ENCODE measurements around the gene MUC2.

MUC2 gene

DNA sequence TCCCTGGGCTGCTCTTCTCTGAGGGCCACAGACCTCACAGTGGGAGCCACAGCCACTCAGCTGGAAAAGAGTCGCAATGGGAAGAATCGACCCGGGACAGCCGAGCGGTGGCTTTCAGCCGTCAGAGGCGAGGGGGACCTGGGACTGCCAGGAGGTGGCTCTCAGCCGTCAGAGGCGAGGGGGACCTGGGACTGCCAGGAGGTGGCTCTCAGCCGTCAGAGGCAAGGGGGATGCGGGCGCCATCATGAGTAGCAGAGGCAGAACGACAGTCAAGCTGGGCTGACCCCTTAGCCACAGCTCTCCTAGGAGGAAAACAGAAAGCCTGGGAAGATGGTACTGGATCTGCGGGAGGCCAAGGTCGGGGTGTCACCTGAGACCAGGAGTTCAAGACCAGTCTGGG is 14.9 kb upstream of the MUC2 start:
- no peak for DNase-seq (ENCODE audit: low read depth, low spot score)
- TF ChIP-seq, protein P1, sequence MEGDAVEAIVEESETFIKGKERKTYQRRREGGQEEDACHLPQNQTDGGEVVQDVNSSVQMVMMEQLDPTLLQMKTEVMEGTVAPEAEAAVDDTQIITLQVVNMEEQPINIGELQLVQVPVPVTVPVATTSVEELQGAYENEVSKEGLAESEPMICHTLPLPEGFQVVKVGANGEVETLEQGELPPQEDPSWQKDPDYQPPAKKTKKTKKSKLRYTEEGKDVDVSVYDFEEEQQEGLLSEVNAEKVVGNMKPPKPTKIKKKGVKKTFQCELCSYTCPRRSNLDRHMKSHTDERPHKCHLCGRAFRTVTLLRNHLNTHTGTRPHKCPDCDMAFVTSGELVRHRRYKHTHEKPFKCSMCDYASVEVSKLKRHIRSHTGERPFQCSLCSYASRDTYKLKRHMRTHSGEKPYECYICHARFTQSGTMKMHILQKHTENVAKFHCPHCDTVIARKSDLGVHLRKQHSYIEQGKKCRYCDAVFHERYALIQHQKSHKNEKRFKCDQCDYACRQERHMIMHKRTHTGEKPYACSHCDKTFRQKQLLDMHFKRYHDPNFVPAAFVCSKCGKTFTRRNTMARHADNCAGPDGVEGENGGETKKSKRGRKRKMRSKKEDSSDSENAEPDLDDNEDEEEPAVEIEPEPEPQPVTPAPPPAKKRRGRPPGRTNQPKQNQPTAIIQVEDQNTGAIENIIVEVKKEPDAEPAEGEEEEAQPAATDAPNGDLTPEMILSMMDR (IDR thresholded peaks at IDR 0.05; ENCODE audit: insufficient read depth, low read length, missing control alignments) = no peak
- ChIA-PET CTCF (no interaction called here), POLR2A (no interaction called here)
- no peak overlapping the region for H3K4me3 ChIP-seq (ENCODE audit: low read depth, low read length)

DNA sequence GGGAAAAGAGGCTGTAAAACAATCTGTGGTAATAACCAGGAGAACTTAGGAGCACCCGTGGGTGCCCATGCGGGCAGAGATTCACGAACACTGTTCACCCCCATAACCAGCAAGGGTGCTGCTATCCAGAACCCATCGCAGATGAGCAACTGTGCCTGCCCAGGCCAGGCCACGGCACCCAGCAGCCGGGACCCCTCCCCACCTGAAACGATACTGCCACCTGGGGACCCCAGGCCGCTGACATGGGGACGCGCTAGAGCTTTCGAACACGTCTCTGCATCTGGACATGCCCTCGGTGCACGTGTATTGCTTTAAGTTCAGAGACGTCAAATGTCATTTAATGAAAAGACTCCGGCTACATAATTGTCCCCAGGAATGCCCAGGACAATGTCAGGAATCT is 14.3 kb upstream of the MUC2 start:
- TF ChIP-seq, protein P1 (IDR thresholded peaks at IDR 0.05; ENCODE audit: insufficient read depth, low read length, missing control alignments) = no peak
- ChIA-PET POLR2A (no interaction called here), CTCF (no interaction called here)
- DNase-seq (ENCODE audit: low read depth, low spot score) = no peak
- no peak overlapping the region for H3K4me3 ChIP-seq (ENCODE audit: low read depth, low read length)

DNA sequence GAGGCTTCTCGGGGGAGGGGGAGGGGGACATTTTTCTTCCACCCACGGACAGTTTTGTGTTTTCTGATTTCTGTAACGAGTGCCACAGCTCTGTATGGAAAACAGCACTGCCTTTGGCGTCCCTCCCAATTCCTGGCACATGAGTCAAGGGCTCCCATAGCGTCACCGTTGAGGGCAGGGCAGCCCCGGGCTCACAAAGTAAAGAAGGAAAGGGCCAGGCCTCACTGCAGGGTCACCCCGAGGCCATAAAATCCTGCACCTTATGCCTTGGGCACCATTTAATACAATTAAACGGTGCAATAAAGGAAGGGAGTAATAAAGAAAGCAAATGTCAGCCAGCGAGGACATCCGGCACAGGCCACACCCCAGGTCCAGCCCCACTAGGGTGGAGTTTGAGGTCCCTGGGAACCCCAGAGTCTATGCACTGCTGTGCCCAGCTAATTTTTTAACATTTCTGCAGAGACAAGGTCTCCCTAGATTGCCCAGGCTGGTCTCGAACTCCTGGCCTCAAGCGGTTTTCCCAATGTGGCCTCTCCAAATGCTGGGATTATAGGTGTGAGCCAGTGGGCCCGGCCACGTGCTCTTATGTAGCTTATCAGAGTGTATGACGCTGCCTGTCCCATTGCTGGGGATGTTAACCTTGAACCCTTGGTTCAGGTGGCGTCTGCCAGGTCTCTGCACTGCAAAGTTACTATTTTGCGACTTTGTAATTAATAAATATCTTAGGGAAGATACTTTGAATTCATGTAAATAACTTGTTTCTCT is 13.6 kb upstream of the MUC2 start:
- CTCF ChIA-PET = interaction anchor here (1.1 kb wide), 2 partner anchors 10 to 212 kb away, joined by 3 to 5 read pairs; no protein-coding TSS in a partner anchor
- no peak for DNase-seq (ENCODE audit: low read depth, low spot score)
- TF ChIP-seq, protein P1 (IDR thresholded peaks at IDR 0.05; ENCODE audit: insufficient read depth, low read length, missing control alignments) = no peak
- POLR2A ChIA-PET = no interaction called here
- no peak overlapping the region for H3K4me3 ChIP-seq (ENCODE audit: low read depth, low read length)

DNA sequence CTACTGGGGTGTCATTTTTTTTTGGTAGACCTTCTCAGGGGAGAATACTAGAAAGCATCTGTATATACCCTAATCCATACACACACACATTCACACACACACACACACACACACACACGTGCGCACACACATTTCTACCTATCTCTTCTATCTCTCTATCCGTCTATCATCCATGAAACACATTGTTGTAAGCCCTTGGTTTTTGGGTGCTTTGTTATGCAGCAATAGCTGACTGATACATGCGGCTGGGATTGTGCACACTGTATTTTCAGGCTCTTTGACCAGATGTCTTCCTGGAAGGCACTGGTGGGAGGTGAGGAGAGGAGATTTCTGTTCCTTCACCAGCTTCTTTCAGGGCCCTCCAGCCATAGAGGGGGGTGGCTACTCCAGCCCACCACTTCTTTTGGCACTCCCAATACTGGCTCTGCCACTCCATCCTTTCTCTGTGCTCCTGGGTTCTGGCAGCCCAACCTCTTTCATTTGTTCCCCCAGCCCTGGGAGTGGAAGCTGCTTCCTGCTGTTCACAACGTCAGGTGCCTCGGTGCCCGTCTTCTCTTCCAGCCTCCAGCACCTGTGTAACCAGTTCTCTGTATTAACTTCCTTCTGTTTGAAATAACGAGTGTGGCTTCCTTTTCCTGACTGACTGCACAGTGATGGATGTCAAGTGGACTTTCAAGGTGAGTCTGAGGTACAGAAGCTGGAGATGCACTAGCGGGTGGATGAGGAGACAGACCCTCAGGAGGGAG is 12.4 kb upstream of the MUC2 start:
- ChIA-PET POLR2A (no interaction called here), CTCF (interaction anchor here (1.1 to 1.4 kb wide), 3 partner anchors 8 to 213 kb away, joined by 3 to 5 read pairs (median 3); no protein-coding TSS in a partner anchor)
- DNase-seq (ENCODE audit: low read depth, low spot score) = no peak
- TF ChIP-seq, protein P1 (IDR thresholded peaks at IDR 0.05; ENCODE audit: insufficient read depth, low read length, missing control alignments) = no peak
- H3K4me3 ChIP-seq (ENCODE audit: low read depth, low read length) = no peak overlapping the region

DNA sequence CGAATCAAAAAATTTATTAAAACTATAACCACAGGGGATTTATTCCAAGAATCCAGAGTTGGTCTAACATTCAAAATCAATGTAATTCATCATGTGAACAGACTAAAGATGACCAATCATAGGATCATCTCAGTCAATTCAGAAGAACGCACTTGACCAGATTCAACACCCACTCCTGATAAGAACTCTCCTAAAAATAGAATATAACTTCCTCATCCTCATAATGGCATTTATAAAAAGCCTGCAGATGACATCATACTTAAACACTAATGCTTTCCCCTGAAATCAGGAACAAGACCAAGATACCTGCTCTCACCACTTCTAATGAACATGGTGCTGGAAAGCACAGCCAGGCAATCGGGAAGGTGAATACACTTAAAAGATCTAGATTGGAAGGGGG is 10.5 kb upstream of the MUC2 start:
- no peak overlapping the region for H3K4me3 ChIP-seq (ENCODE audit: low read depth, low read length)
- ChIA-PET CTCF (no interaction called here), POLR2A (no interaction called here)
- DNase-seq (ENCODE audit: low read depth, low spot score) = no peak
- TF ChIP-seq, protein P1 (IDR thresholded peaks at IDR 0.05; ENCODE audit: insufficient read depth, low read length, missing control alignments) = no peak

DNA sequence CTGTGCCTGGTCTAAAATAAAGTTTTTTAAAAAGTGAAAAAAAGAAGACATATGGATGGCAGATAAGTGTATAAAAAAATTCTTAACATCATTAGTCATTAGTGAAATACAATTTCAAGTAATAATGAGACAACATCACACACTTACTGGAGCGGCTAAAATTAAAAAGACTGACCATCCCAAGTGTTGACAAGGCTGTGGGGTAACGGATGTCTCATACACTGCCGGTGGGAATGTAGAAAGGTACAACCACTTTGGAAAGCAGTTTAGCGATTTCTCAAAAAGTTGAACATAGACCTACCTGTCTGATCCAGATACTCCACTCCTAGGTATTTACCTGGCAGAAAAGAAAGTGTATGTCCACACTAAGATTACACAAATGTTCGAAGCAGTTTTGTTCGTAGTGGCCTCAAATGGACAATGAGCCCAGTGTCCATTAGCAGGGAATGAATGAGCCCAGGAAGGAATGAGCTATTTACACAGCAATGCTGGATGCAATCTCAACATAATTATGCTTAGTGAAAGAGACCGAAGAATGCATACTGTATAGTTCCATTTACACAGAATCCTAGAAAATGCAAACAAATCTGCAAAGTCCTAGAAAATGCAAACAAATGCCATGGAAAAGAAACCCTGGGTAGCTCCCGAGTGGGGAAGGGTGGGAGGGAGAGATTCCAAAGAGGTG is 6.7 kb upstream of the MUC2 start:
- no peak overlapping the region for H3K4me3 ChIP-seq (ENCODE audit: low read depth, low read length)
- DNase-seq (ENCODE audit: low read depth, low spot score) = no peak
- ChIA-PET POLR2A (no interaction called here), CTCF (no interaction called here)
- TF ChIP-seq, protein P1 (IDR thresholded peaks at IDR 0.05; ENCODE audit: insufficient read depth, low read length, missing control alignments) = no peak

Measured in AG04449 (cell line).